ENCODE results near the gene CDK10.

Gene CDK10

DNA sequence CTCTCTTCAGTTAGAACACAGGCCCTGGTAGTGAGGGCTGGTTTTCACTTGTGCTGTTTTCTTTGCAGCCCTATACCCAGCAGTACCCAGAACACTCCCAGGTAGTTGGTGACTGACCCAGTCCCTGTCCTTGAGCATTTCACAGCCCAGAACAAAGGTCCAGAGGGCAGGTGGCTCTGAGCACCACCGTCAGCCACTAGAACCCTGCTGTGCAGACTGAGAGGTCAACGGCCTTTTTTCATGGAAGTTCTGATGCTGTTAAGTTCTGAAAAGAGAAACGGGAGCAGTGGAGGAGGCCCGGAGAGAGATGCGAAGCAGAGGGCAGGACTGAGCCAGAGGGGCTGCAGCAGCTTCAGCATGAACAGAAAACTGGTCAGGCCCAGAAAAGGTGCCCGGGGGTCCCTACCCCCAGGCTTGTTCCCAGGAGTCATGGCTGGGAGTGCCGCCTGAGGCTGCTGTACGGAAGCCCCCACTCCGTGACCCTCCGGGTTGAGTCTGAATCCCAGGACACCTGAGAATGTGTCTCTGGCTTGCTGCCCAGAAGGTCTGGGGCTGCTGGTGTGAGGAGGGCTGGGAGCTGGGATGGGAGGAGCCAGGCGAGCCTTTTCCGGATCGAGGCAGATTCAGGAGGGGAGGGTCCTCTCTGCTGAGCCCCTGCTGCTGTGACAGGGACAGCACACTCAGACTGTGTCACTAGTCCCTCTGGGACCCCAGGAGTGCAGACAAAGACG, 43.5 kb downstream of the CDK10 start:
- no peak for DNase-seq (ENCODE audit: low read depth)
- no peak overlapping the region for H3K4me3 ChIP-seq (ENCODE audit: low read depth, low read length)
- in situ Hi-C loops (cut with HindIII; ENCODE audit: low sequenced_read_pairs), result no loop called here
- TF ChIP-seq, protein P1, sequence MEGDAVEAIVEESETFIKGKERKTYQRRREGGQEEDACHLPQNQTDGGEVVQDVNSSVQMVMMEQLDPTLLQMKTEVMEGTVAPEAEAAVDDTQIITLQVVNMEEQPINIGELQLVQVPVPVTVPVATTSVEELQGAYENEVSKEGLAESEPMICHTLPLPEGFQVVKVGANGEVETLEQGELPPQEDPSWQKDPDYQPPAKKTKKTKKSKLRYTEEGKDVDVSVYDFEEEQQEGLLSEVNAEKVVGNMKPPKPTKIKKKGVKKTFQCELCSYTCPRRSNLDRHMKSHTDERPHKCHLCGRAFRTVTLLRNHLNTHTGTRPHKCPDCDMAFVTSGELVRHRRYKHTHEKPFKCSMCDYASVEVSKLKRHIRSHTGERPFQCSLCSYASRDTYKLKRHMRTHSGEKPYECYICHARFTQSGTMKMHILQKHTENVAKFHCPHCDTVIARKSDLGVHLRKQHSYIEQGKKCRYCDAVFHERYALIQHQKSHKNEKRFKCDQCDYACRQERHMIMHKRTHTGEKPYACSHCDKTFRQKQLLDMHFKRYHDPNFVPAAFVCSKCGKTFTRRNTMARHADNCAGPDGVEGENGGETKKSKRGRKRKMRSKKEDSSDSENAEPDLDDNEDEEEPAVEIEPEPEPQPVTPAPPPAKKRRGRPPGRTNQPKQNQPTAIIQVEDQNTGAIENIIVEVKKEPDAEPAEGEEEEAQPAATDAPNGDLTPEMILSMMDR (IDR thresholded peaks at IDR 0.05; ENCODE audit: low read depth, low read length, missing control alignments), result no peak

DNA sequence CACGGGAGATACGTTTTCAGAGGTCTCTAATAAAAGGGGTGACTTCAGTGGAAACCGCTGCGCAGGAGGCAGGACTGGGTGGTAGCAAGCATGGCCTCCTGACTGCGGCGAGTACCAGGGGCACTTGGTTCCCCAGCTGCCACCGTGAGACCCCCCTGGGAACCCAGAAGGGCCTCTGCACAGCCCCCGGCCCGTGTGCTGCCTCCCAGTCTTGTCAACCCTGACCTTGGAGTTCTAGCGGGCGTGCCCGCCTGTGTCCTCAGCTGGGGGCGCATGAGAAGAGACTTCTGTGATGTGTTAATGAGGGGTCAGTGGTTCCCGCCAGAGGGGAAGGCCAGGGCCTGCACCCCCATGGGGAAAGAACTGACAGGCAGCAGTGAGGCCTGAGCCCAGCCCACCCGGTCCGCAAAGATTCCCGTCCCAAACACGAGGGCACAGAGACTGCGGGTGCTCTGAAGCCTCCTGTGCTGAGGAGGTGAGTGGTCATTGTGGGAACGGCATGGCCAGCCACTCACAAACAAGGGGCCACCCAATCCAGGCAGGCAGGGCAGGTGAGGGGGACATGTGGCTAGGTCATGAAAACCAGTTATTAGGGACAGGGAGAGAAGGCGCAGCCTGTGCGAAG, 44.2 kb downstream of the CDK10 start:
- DNase-seq (ENCODE audit: low read depth), result no peak
- no peak overlapping the region for H3K4me3 ChIP-seq (ENCODE audit: low read depth, low read length)
- TF ChIP-seq, protein P1 (IDR thresholded peaks at IDR 0.05; ENCODE audit: low read depth, low read length, missing control alignments), result no peak
- in situ Hi-C loops (cut with HindIII; ENCODE audit: low sequenced_read_pairs), result no loop called here

DNA sequence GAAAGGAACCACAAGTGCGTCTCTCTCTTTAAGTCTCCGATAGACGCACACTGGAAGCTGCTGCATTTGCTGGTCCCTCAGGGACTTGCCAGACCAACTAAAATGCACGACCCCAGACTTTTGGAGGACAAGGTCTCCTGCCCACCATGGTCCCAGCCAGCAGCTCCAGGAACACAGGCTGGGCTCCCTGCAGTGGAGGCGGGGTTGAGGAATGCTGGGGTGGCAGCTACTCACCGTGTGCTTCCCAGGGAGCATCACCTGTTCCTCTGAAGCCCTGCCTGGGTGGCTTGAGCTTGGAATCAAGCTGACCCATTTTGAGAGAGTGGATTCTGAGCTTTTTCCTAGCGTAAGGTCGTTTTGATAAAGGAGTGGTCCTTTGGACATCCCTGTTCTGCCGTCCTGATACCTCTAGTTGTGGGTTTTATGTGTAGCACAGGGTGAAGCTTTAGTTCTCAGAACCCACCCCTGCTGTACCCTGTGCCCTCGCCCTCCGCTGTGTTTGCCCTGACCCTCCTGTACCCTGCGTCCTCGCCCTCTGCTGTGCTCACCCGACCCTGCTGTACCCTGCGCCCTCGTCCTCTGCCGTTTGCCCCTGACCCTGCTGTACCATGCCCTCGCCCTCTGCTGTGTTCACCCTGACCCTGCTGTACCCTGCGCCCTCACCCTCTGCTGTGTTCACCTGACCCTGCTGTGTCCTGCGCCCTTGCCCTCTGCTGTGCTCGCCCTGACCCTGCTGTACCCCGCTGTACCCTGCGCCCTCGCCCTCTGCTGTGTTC, 45.8 kb downstream of the CDK10 start:
- in situ Hi-C loops (cut with HindIII; ENCODE audit: low sequenced_read_pairs), result no loop called here
- DNase-seq (ENCODE audit: low read depth), result no peak
- TF ChIP-seq, protein P1 (IDR thresholded peaks at IDR 0.05; ENCODE audit: low read depth, low read length, missing control alignments), result no peak
- no peak overlapping the region for H3K4me3 ChIP-seq (ENCODE audit: low read depth, low read length)

DNA sequence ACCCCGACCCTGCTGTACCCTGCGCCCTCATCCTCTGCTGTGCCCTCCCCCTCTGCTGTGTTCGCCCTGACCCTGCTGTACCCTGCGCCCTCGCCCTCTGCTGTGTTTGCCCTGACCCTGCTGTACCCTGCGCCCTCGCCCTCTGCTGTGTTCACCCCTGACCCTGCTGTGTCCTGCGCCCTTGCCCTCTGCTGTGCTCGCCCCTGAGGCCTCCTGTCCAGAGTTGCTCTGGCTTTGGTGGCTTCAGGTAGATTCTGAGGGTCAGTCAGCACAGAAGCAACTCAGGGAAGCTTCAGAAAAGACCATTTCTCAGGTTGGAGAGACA, 46.4 kb downstream of the CDK10 start:
- no peak for DNase-seq (ENCODE audit: low read depth)
- TF ChIP-seq, protein P1 (IDR thresholded peaks at IDR 0.05; ENCODE audit: low read depth, low read length, missing control alignments), result no peak
- in situ Hi-C loops (cut with HindIII; ENCODE audit: low sequenced_read_pairs), result no loop called here
- no peak overlapping the region for H3K4me3 ChIP-seq (ENCODE audit: low read depth, low read length)

DNA sequence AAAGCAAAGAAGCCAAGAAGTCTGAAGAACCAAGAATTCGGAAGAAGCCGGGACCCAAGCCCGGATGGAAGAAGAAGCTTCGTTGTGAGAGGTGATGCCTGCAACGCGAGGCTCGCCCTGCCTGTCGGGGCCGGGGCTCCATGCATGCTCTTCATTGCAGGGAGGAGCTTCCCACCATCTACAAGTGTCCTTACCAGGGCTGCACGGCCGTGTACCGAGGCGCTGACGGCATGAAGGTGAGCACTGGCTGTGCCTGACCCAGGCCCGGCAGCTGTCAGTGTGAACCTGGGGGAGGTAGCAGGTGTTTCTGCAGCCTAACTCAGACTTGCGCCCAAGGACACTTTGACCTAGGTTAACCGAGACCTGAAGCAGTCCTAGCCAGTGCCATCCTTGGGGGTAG, 46.8 kb downstream of the CDK10 start:
- TF ChIP-seq, protein P1 (IDR thresholded peaks at IDR 0.05; ENCODE audit: low read depth, low read length, missing control alignments), result no peak
- no peak overlapping the region for H3K4me3 ChIP-seq (ENCODE audit: low read depth, low read length)
- DNase-seq (ENCODE audit: low read depth), result no peak
- in situ Hi-C loops (cut with HindIII; ENCODE audit: low sequenced_read_pairs), result no loop called here

DNA sequence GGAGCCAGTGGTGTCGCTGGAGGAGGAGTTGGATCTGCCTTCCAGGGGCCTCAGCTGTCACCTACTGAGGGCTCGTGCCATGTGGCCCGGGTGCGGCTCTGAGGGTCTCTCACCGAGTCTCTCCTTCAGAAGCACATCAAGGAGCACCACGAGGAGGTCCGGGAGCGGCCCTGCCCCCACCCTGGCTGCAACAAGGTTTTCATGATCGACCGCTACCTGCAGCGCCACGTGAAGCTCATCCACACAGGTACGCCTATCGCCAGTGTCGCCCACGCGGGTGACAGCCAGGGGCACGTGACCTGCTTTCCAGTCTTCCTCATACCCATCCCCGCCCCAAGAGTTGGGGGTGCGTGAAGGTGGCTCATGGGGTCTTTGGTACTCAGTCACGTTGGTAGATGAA, 47.3 kb downstream of the CDK10 start:
- TF ChIP-seq, protein P1 (IDR thresholded peaks at IDR 0.05; ENCODE audit: low read depth, low read length, missing control alignments), result no peak
- in situ Hi-C loops (cut with HindIII; ENCODE audit: low sequenced_read_pairs), result no loop called here
- DNase-seq (ENCODE audit: low read depth), result no peak
- H3K4me3 ChIP-seq (ENCODE audit: low read depth, low read length), result no peak overlapping the region

Measured in astrocyte of the cerebellum (primary cell).